HepG2 (cell line): ENCODE measurements around the gene P4HA1. TPM values are rescaled to one million over a fixed set of nuclear protein-coding genes. Genes with fewer than 3 reads are reported as not detected.

Source experiments
- ATAC-seq: fragments of 200-7000 bp; cut with Tn5 transposase; 3 replicates; pipeline ENCODE4 v1.9.1; 2020; ENCODE audit warnings: mild to moderate bottlenecking, moderate library complexity
- BruUV-seq: library from RNA; stranded (reverse); fragments of 400-500 nt; replicated peaks from 2 replicates; lab custom pipeline; 2021; lab: Mats Ljungman, UMichigan
- CTCF ChIA-PET: fragments of 300-600 bp; formaldehyde crosslinking; extraction: SDS; loops from one replicate; lab custom pipeline; 2021; ENCODE audit warnings: low total read pairs, inconsistent platforms, low intra/inter-chr PET ratio; lab: Yijun Ruan, JAX
- POLR2A ChIA-PET: fragments of 350-600 bp; sonication (Branson Sonifier 250); formaldehyde crosslinking; loops from one replicate; lab custom pipeline; 2020; ENCODE audit warnings: antibody characterized with exemption, inconsistent platforms; lab: Yijun Ruan, JAX
- DNase-seq: peaks from one replicate; pipeline ENCODE4 v3.0.0-alpha.2; 2015; ENCODE audit warnings: low spot score
- FAIRE-seq: peaks from 3 replicates; lab custom pipeline; 2011; peaks lifted over from hg19 to GRCh38; lab: Jason Lieb, UNC
- H2AFZ ChIP-seq: one replicate; pipeline ENCODE4 v1.6.1; 2011; ENCODE audit warnings: low read length, inconsistent platforms
- H3K27ac ChIP-seq: fragments of 300-600 bp; 3 replicates; pipeline ENCODE4 v1.8.0; 2011; ENCODE audit warnings: mixed run types, mild to moderate bottlenecking, mixed read lengths, low read length, inconsistent platforms; ENCODE audit not compliant: insufficient read depth; ENCODE audit errors: extremely low read length
- H3K27me3 ChIP-seq, 2 experiments: fragments of 200-600 bp in 1 of 2; 2 replicates in 1 of 2; 3 replicates in 1 of 2; pipeline versions ENCODE4 v1.6.0 to v1.8.0; 2011; ENCODE audit warnings: low read length in 2 of 2, mild to moderate bottlenecking in 2 of 2, moderate library complexity in 2 of 2, inconsistent platforms in 1 of 2; ENCODE audit not compliant: insufficient read depth in 2 of 2, control insufficient read depth in 1 of 2
- H3K36me3 ChIP-seq, 2 experiments: fragments of 200-600 bp in 1 of 2; replicated peaks in 1 of 2; 2 replicates in 1 of 2; 3 replicates in 1 of 2; pipeline versions ENCODE4 v1.5.1 to v1.8.0; 2011; ENCODE audit warnings: low read length in 2 of 2, inconsistent platforms in 1 of 2; ENCODE audit not compliant: insufficient read depth in 2 of 2, control insufficient read depth in 1 of 2
- H3K4me1 ChIP-seq: 2 replicates; pipeline ENCODE4 v1.5.1; 2012; ENCODE audit warnings: low read length, inconsistent platforms; ENCODE audit not compliant: insufficient read depth
- H3K4me2 ChIP-seq: 2 replicates; pipeline ENCODE4 v1.6.0; 2011; ENCODE audit warnings: low read depth, low read length, inconsistent platforms
- H3K4me3 ChIP-seq, 3 experiments: fragments of 200-600 bp in 1 of 3; sonication (generic), shearing (Covaris generic) in 1 of 3; replicated peaks in 1 of 3; 2 replicates each; pipeline ENCODE4 v1.5.1; 2011 to 2016; ENCODE audit warnings: low read length in 3 of 3, inconsistent platforms in 2 of 3, low read depth in 2 of 3, mild to moderate bottlenecking in 2 of 3, control low read depth in 1 of 3, mixed read lengths in 1 of 3; ENCODE audit not compliant: insufficient read depth in 1 of 3
- H3K79me2 ChIP-seq: one replicate; pipeline ENCODE4 v1.6.1; 2011; ENCODE audit warnings: low read length, inconsistent platforms; ENCODE audit not compliant: insufficient read depth
- H3K9ac ChIP-seq: 2 replicates; pipeline ENCODE4 v1.6.0; 2011; ENCODE audit warnings: mild to moderate bottlenecking, low read depth, low read length, inconsistent platforms; ENCODE audit not compliant: insufficient read depth
- H3K9me3 ChIP-seq: 2 replicates; pipeline ENCODE4 v1.5.1; 2012; ENCODE audit warnings: mild to moderate bottlenecking, low read length
- H4K20me1 ChIP-seq: 2 replicates; pipeline ENCODE4 v1.6.0; 2011; ENCODE audit warnings: inconsistent platforms, mild to moderate bottlenecking, low read length, moderate library complexity; ENCODE audit not compliant: insufficient read depth
- ARNT2 ChIP-seq: sonication (generic); formaldehyde crosslinking; IDR thresholded peaks from 2 replicates; pipeline ENCODE4 v1.8.0; 2022; ENCODE audit warnings: mild to moderate bottlenecking, low read depth, missing genetic modification reagents, moderate library complexity
- ATRX ChIP-seq: sonication (generic); formaldehyde crosslinking; IDR thresholded peaks from 2 replicates; pipeline ENCODE4 v1.4.0; 2020; ENCODE audit warnings: missing genetic modification reagents, borderline replicate concordance
- DRAP1 ChIP-seq: IDR thresholded peaks from 2 replicates; pipeline ENCODE4 v1.6.1; 2016; ENCODE audit warnings: missing genetic modification reagents, missing compliant biosample characterization
- GATAD2A ChIP-seq: IDR thresholded peaks from 2 replicates; pipeline ENCODE4 v1.6.1; 2016
- JUND ChIP-seq: sonication (generic); formaldehyde crosslinking; IDR thresholded peaks from 2 replicates; pipeline ENCODE4 v1.8.0; 2022; ENCODE audit warnings: mild to moderate bottlenecking, missing genetic modification reagents
- KAT7 ChIP-seq: IDR thresholded peaks from 2 replicates; pipeline ENCODE4 v1.6.1; 2018; ENCODE audit warnings: borderline replicate concordance, missing compliant biosample characterization
- KDM5A ChIP-seq: fragments of 200-600 bp; sonication (generic); IDR thresholded peaks from 2 replicates; pipeline ENCODE4 v1.7.0; 2018; ENCODE audit warnings: antibody characterized with exemption, mild to moderate bottlenecking, low read length, borderline replicate concordance
- MEIS2 ChIP-seq: sonication (generic); formaldehyde crosslinking; IDR thresholded peaks from 2 replicates; pipeline ENCODE4 v1.9.0; 2021; ENCODE audit warnings: mild to moderate bottlenecking, missing genetic modification reagents
- PITX1 ChIP-seq: sonication (generic); formaldehyde crosslinking; IDR thresholded peaks from 2 replicates; pipeline ENCODE4 v1.5.1; 2020; ENCODE audit warnings: mild to moderate bottlenecking, missing genetic modification reagents
- UBTF ChIP-seq: sonication (generic); formaldehyde crosslinking; IDR thresholded peaks from 2 replicates; pipeline ENCODE4 v1.4.0; 2020; ENCODE audit warnings: mild to moderate bottlenecking, missing genetic modification reagents
- ZBTB37 ChIP-seq: sonication (generic); formaldehyde crosslinking; IDR thresholded peaks from 2 replicates; pipeline ENCODE4 v1.4.0; 2020; ENCODE audit warnings: mild to moderate bottlenecking, missing genetic modification reagents
- ZFP36L2 ChIP-seq: sonication (generic); formaldehyde crosslinking; IDR thresholded peaks from 2 replicates; pipeline ENCODE4 v1.4.0; 2020; ENCODE audit warnings: missing genetic modification reagents
- ZFP37 ChIP-seq: sonication (generic); formaldehyde crosslinking; IDR thresholded peaks from 2 replicates; pipeline ENCODE4 v1.4.0; 2020; ENCODE audit warnings: missing genetic modification reagents, borderline replicate concordance
- ZSCAN21 ChIP-seq: sonication (generic); formaldehyde crosslinking; IDR thresholded peaks from 2 replicates; pipeline ENCODE4 v1.8.0; 2022; ENCODE audit warnings: mild to moderate bottlenecking, missing genetic modification reagents, moderate library complexity, borderline replicate concordance
- WGBS: methylation state at CpG from one replicate; pipeline ENCODE4 v1.1.6; 2017; ENCODE audit warnings: low lambda C conversion rate; 5-methylcytosine and 5-hydroxymethylcytosine counted together
- in situ Hi-C: cut with HindIII; loops from 2 replicates; pipeline ENCODE4 v1.10.0; 2017; ENCODE audit warnings: low pct_unique_long_range_greater_than_20kb; ENCODE audit not compliant: extremely low pct_ligation_motif_present
- intact Hi-C: fragments of 100-400 bp; cut with micrococcal nuclease; formaldehyde crosslinking; loops from one replicate; pipeline ENCODE4 v1.10.0; 2022; ENCODE audit not compliant: unreplicated experiment
- polyA plus RNA-seq, 8 experiments: library from polyadenylated mRNA; depleted of rRNA in 3 of 8; stranded (reverse) in 7 of 8; unstranded in 1 of 8; fragments of >200 nt; fragmentation: Illumina TruSeq in 4 of 8; extraction: Trizol in 4 of 8; gene quantifications; 2 replicates each; pipeline versions ENCODE4 v1.2.1 to v1.2.3, GENCODE V29; 2011 to 2016; ENCODE audit warnings: low read depth in 4 of 8, missing spikeins in 1 of 8, mixed read lengths in 1 of 8; ENCODE audit not compliant: insufficient read depth in 1 of 8
- total RNA-seq, 5 experiments: library from RNA; depleted of rRNA; stranded (reverse); fragments of >200 nt; fragmentation: Illumina TruSeq; extraction: Trizol; gene quantifications; 2 replicates each; pipeline ENCODE4 v1.2.3, GENCODE V29; 2016; ENCODE audit warnings: low read depth in 1 of 5

The P4HA1 gene
- total and polyA plus RNA-seq, 2 of the 13 experiments (the other 11 are each of a cell fraction or from before 2014, with no cell fraction given) = 63.1 to 196 TPM

GRCh38 chr10:73095481-73096021, 1.1 kb downstream of the P4HA1 start (continued):
- TF ChIP-seq ZBTB37 (CRISPR knock-in tag) (no peak), ZFP37 (CRISPR knock-in tag) (no peak), ATRX (CRISPR knock-in tag) (no peak), ZSCAN21 (CRISPR knock-in tag) (no peak), DRAP1 (peak; percentile 52; the same call in 1 of the 2 replicates), JUND (CRISPR knock-in tag) (no peak), MEIS2 (CRISPR knock-in tag) (no peak), KAT7 (no peak)

- WGBS = 2% methylated on average over 5 of the region's 5 CpGs
- no peak overlapping the region for H2AFZ ChIP-seq
- POLR2A ChIA-PET = interaction anchor here (1.2 to 6.7 kb wide), 5 partner anchors 14 to 73 kb away, joined by 4 to 72 read pairs (median 12); partner anchors contain the start of genes ECD, FAM149B1 and NUDT13
Measured at GRCh38 chr10:73094986-73095480, 1.6 kb downstream of the P4HA1 start.

More at GRCh38 chr10:73094986-73095480, 1.6 kb downstream of the P4HA1 start:
- Histone ChIP-seq H3K27ac (peak overlapping the region; percentile 84), H3K4me2 (peak overlapping the region; percentile 78)
- DNase-seq = no peak
- 0 out of 2 replicates have a peak, but pooled peaks have one; percentile 10 for TF ChIP-seq KDM5A
- no peak for TF ChIP-seq GATAD2A (CRISPR knock-in tag)
- no peak for TF ChIP-seq PITX1 (CRISPR knock-in tag)
- TF ChIP-seq UBTF = no peak
- no peak for TF ChIP-seq ARNT2 (CRISPR knock-in tag)
- no peak for TF ChIP-seq ZFP36L2 (CRISPR knock-in tag)
- TF ChIP-seq, all 625 proteins: peak for 1
- Histone ChIP-seq H3K9me3 (no peaks in the 10 kb centered on the region), H3K36me3 (peaks cover 0 to 5% of the 10 kb centered on the region in 2 experiments; a peak in 2 of 5 replicates), H3K9ac (peak overlapping the region; percentile 94), H3K27me3 (no peaks in the 10 kb centered on the region; a peak in 1 of 5 replicates), H3K4me1 (peaks cover 46% of the 10 kb centered on the region), H4K20me1 (peaks cover 45% of the 10 kb centered on the region), H3K4me3 (peak overlapping the region; percentile 97 to 100 (median 99)), H3K79me2 (peaks cover 63% of the 10 kb centered on the region)
- CTCF ChIA-PET = interaction anchor here (2.3 kb wide), 1 partner anchor 64 kb away, joined by 15 read pairs; no protein-coding TSS in a partner anchor
- no TSS peak for BruUV-seq
- intact Hi-C loops (no loop called here), in situ Hi-C loops (no loop called here)
- FAIRE-seq (no peak), ATAC-seq (no peak)
